ENCODE measurements around the gene GRAMD1B.
"Not testable (repeated sequence)": the region's sequence is repeated elsewhere in the genome, so short reads cannot be mapped to it uniquely, and the experiment has no call there.

The GRAMD1B gene

DNA sequence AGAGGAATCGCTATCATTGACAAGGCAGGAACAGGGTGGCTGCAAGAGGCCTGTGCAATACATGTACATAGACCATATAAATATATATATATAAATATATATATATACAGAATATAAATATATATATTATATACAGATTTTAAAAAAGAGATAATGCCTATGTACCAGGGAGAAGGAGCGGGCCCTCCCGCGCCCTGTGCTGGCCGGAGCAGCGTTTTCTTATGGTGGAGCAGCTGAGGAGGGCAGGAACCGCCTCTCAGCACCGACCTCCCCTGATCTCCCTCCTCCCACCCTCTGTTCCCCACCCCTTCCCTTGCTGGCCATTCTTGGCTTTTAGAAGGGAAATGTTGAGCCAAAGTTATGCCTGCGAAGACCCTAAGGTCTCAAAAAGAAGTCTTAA lies 192.5 kb downstream of the GRAMD1B start:
- in situ Hi-C loops (cut with MboI; ENCODE audit: low sequenced_read_pairs), result no loop called here

DNA sequence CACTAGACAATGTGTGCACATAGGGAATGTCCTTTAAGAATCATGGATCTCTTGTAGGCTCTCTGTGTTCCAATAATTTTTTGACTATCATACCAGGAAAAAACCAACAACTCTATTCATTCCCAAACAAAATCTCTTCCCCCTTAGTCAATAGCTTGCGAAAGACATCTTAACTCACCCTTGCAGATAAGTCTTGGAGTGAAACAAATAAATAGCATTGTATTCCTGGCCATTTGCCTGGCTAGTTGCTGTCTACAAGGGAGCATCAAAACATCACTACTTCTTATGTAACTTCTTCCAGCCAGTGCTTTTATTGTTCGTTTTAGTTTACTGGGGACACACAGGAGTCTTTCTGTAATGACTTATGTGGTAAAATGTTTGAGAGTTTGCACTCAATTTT lies 194.9 kb downstream of the GRAMD1B start:
- in situ Hi-C loops (cut with MboI; ENCODE audit: low sequenced_read_pairs), result no loop called here

DNA sequence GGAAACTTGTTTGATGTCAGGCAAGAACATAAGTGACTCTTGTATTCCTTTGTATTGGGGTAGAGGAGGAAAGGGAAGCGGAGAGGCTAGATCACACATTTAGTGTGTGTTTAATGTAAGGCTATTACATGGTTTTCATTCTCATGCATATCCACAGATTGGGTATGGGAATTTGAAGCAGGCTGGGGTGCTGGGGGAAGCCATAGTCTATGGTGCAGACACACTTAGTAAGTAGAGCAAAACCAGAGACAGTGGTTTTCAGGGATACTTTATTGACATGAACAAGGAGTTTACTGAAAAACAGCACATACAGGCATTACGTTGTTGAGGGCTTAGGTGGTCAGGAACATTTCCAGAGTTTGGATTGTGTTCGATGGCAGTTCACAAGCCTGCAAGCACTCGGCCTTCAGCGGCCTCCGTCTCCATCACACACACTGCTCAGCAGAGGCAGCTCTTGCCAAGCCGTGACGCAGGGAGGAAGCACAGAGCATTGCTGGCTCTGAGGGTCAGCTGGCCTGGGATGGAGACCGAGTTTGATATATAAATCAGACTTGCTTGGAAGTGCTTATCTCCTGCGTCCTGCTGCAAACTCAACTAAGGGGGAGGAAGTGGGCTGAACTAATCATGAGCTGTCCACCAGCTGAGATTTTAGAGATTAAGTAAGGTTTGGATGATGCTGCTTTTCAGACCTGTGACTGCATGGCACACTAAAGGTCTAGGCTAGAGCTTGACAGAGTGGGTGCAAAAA lies 199.0 kb downstream of the GRAMD1B start:
- in situ Hi-C loops (cut with MboI; ENCODE audit: low sequenced_read_pairs), result no loop called here

DNA sequence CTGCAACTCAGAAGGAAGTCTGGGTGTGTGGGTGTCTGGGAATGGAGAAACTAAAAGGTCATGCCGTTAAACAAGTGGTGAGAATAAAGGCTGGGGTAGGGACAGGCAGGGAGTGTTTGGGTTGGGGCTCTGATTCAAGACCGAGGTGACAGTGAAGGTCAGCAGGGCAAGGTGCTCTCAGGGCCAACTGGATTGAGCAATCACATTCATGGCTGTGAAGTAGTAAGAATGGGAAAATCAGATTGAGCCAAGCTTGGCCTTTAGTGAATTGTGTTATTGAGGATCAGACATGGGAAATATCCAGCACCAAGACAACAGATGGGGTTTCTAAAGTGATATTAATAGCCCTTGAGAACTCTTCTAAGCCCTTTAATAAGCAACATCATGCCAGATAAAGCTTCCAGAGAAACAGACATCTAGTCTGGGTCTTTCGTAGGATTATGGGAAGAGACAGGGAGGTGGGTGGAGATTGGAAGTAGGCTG lies 200.1 kb downstream of the GRAMD1B start:
- in situ Hi-C loops (cut with MboI; ENCODE audit: low sequenced_read_pairs), result no loop called here

- in situ Hi-C loops (cut with MboI; ENCODE audit: low sequenced_read_pairs), result no loop called here
Measured at GRCh38 chr11:123640029-123640428, 210.0 kb downstream of the GRAMD1B start.

DNA sequence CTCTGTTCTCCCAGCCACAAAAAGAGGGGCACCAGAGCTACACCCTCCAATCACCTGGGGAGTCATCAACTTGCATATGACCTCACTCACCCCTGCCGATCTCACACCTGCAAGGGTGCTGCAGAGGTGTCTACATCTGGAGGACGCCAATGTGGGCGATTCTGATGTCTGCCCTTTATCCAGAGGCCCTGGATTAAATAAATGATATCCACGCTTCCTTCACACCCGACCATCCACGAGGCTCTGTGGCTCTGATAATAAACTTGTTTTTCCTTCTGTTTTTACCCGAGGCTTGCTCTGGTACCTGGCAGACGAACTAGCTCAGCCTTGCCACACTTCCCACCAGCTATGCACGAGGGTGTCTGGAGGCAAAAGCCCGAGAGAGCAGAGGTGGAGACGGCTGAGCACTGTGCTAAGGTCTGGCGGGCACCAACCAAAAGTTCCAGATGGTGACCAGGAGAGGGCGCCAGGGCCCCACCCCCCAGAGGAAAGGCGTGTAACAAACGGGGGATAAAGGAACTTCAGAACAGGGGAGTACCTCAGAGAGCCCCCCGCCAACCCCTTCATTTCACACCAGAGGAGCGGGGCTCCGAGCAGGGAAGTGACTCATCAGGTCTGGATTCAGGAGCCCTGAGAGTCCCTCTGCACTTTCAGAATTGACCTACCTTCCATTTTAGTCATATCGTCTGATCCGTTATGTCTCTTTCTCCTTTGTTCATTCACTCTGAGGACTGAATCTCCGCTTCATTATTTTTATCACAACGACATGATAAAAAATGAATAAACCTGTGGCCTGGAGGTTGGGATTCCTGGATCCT lies 210.8 kb downstream of the GRAMD1B start:
- in situ Hi-C loops (cut with MboI; ENCODE audit: low sequenced_read_pairs), result no loop called here

DNA sequence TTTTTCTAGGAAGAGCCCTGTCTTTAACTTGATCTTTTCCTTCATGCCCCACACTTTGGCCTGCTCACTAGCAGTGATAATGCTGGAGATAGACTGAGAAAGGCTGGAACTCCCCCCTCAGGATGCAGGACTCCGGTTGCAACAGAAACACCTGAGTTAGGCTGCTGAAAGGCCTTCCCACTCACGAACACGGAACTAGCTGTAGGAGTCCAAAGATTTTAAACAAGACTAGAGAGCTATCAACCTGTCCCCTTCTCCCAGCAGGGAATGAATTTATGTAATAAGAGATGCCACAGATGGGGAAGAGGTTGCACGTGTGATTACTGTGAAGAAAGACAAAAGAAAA lies 211.4 kb downstream of the GRAMD1B start:
- in situ Hi-C loops (cut with MboI; ENCODE audit: low sequenced_read_pairs), result no loop called here

- in situ Hi-C loops (cut with MboI; ENCODE audit: low sequenced_read_pairs), result no loop called here
Measured at GRCh38 chr11:123642435-123642834, 212.4 kb downstream of the GRAMD1B start.

DNA sequence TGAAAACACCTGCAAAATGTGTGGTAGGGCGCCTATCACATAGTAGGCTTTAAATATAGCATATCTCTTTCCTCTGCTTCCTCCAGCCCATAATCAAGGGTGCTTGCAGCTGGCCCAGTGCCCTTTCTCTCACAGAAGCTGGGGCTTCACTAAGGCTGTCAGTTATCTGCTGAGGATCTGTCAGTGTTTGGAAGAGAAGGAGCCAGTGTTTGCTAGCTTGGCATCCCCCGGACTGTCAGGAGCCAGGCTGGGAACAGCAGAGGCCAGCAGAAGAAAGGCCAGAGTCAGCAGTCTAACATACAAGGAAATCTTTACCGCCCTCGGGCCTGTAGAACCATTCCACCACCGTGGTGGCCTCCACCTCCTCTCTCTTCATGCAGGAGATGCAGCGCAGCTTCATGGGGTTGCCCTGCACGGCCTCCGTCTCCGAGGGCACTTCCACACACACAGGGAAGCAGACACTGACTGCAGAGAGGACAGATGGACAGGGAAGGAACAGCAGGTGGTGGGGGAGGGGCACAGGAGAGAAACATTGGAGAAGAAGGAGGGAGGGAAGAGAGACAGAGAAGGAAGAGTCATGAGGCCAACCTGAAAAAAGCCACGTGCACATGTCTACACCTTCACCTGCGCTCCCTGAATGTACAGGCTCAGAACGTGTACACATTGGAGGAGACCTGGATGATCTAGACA lies 215.4 kb downstream of the GRAMD1B start:
- in situ Hi-C loops (cut with MboI; ENCODE audit: low sequenced_read_pairs), result no loop called here

GRCh38 chr11:123650901-123651300 lies 220.8 kb downstream of the GRAMD1B start:
- in situ Hi-C loops (cut with MboI; ENCODE audit: low sequenced_read_pairs), result no loop called here

- in situ Hi-C loops (cut with MboI; ENCODE audit: low sequenced_read_pairs), result no loop called here
Measured at GRCh38 chr11:123652599-123652998, 222.5 kb downstream of the GRAMD1B start.

DNA sequence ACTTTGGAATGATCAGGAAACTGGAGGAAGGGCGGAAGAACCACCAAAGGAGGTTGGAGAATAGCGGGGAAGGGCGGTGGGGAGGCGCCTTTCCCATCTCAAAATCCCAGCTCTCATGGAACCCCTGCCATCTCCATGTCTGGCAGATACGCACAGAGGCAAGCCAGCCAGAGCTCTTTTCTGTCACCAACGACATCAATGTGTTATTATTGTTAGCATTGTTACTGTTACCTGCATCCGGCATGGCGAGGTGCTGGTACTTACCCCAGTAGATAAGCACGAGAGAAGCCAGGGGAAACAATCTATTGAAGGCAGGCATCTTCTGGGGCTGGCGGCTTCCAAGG lies 223.4 kb downstream of the GRAMD1B start:
- in situ Hi-C loops (cut with MboI; ENCODE audit: low sequenced_read_pairs), result no loop called here

- in situ Hi-C loops (cut with MboI; ENCODE audit: low sequenced_read_pairs), result no loop called here
Measured at GRCh38 chr11:123653827-123654565, 223.9 kb downstream of the GRAMD1B start.

DNA sequence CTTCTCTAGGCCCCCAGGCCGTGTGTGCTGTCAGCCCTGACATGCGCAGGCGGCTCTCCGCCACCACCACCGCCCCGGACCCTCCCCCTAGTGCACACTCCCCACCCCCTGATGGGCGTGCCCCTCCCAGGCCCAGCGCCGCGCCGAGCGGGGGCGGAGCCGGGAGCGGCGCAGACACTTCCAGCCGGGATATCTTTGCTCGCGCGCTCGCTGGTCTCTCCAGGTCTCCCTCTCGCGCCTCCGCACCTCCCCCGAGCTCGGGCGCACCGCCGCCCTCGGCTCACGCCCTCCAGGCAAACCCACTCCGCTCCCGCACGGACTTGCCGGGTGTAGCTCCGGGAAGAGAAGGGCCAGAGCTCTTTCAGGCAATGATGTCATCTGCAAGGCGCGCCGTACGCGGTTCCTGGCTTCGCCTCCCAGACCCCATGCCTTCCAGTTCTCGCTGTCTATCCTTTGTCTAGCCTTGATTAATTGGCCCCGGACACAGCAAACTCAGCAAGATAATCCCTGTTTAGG lies 224.6 kb downstream of the GRAMD1B start, which contains the start of gene SCN3B:
SCN3B (minus strand) TSS at position 59 of the 516 bp plus-strand sequence. CDS start 823 bp downstream, outside the sequence.
- in situ Hi-C loops (cut with MboI; ENCODE audit: low sequenced_read_pairs), result no loop called here

- in situ Hi-C loops (cut with MboI; ENCODE audit: low sequenced_read_pairs), result no loop called here
Measured at GRCh38 chr11:123659311-123659710, 229.2 kb downstream of the GRAMD1B start.

DNA sequence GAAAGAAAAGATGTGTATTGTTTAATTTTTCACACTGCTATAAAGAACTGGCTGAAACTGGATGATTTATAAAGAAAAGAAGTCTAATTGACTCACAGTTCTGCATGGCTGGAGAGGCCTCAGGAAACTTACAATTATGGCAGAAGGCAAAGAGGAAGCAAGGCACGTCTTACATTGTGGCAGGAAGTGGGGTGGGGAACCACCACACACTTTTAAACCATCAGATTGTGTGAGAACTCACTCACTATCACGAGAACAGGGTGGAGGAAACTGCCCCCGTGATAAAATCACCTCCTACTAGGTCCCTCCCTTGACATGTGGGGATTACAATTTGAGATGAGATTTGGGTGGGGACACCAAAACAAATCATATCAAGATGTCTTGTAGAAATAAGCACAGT lies 229.9 kb downstream of the GRAMD1B start:
- in situ Hi-C loops (cut with MboI; ENCODE audit: low sequenced_read_pairs), result not testable (repeated sequence)

GRCh38 chr11:123665306-123665705 lies 235.2 kb downstream of the GRAMD1B start:
- in situ Hi-C loops (cut with MboI; ENCODE audit: low sequenced_read_pairs), result no loop called here

GRCh38 chr11:123670081-123670480 lies 240.0 kb downstream of the GRAMD1B start:
- in situ Hi-C loops (cut with MboI; ENCODE audit: low sequenced_read_pairs), result no loop called here

DNA sequence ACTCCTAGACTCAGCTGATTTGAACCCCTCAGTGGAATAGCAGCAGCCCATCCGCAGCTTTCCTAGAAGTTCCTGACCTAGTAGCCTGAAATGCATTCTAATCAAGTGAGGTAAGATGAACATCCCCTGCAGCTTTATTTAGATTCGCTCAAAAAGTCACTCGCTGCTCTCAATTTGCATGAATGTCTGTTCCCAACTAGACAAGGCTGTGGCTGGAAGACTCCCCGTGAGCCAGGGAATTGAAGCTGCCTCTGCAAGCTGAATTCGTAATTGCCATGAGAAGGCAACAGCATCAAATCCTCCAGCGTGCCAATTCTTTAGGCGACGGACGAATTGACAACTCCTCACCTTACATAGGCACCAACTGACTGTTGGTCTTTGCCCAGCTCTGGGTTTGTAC lies 241.5 kb downstream of the GRAMD1B start:
- in situ Hi-C loops (cut with MboI; ENCODE audit: low sequenced_read_pairs), result no loop called here

- in situ Hi-C loops (cut with MboI; ENCODE audit: low sequenced_read_pairs), result no loop called here
Measured at GRCh38 chr11:123672568-123672967, 242.5 kb downstream of the GRAMD1B start.

DNA sequence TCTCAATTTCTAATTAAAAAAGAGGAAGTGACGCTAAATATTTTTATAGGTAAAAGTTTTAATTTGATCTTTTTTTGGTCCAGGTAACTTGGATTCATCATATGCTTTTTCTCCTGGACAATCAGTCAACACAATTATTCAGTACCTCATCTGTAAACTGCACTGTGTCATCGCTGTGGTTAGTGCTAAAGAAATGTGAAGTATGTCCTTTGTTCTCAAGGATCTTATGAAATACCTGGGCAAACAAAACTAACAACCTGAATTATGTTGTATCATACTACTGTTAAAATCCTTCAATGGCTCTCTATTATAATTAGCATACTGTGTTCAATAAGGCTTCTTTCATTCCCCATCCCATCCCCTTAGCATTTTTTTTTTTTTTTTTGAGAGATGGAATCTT lies 244.2 kb downstream of the GRAMD1B start:
- in situ Hi-C loops (cut with MboI; ENCODE audit: low sequenced_read_pairs), result no loop called here

All from HL-60/S4 treated with retinoic acid at 250 ng/mL for 4 days and 3 days (cell line).